LNCaP clone FGC (cell line): ENCODE data around the gene NCOA5.

ENCODE experiments used
- DNase-seq: peaks from one replicate; pipeline ENCODE4 v3.0.0-alpha.2; 2011; ENCODE audit warnings: low read depth
- H3K4me3 ChIP-seq: 2 replicates; pipeline ENCODE4 v1.5.1; 2011; ENCODE audit warnings: mild to moderate bottlenecking, low read depth, low read length, control low read depth
- CTCF ChIP-seq: IDR thresholded peaks from 2 replicates; pipeline ENCODE4 v1.5.1; 2012; ENCODE audit warnings: mild to moderate bottlenecking; ENCODE audit not compliant: control insufficient read depth, insufficient read depth; ENCODE audit errors: extremely low read depth

Gene NCOA5

DNA sequence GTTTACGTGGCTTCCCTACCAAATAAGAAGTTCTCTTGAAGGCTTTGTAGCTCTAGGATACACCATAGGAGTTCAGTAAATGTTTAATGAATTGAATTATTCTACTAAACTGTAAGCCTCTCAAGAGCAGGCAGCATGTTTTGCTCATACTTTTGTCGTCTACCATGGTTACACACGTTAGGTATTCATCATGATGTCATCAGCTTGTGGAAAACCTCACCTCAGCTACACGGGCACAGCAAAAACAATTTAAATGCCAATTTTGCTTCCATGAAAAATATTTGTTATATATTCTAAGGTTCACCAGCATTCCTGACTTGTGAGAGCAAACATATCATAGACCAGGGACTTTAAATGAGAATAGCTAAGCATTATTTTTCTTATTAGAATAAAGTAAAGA, 16.7 kb downstream of the NCOA5 start:
- no peak overlapping the region for H3K4me3 ChIP-seq
- no peak for DNase-seq
- no peak for TF ChIP-seq CTCF

DNA sequence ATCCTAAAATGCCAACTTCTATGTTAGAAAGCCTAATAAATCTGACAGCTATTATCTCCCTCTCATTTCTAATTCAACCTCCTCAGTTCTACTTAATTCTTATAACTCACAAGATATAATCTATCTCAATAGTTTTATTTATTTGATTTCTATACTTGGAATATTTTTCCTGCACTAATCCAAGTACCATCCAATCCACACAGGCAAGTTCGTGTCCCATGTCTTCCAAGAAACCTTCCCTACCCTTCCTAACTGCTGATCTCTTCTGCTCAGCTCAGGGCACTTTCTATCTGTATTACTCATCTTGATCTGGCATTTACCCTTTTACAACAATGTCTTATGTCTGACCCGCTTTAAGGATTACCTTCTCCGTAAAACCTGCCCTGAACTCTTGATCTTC, 18.2 kb downstream of the NCOA5 start:
- no peak for DNase-seq
- TF ChIP-seq CTCF, result no peak
- H3K4me3 ChIP-seq, result no peak overlapping the region

DNA sequence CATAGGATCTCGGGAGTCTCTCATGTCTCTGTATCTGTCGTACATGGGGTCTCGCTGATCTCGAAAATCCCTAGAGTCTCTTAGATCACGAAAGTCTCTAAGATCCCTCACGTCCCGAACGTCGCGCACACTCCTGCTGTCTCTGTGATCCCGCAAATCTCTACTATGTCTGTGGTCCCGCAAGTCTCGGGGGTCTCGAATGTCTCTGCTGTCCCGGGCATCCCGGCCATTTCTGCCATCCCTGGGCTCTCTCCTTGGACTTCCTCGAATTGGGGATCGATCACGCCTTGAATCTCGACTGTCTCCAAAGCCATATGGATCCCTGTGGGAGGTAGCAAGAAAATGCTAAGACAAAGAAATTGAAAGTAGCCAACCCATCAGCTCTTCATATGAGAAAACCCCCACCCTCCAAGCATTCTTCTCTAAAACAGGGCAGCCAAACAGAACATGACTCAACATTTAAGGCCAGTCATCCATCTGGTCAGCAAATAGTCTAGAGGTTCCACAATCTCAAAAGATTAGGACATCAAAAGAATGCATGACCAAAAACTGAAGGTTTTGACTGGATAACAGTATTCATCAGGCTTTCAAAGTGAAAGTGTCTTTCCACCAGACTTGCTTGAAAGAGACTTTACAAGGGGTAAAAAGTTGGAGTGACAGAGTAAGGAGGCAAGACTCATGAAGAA, 19.4 kb downstream of the NCOA5 start:
- no peak for TF ChIP-seq CTCF
- no peak overlapping the region for H3K4me3 ChIP-seq
- no peak for DNase-seq

GRCh38 chr20:46065691-46066090, 24.1 kb downstream of the NCOA5 start:
- H3K4me3 ChIP-seq, result no peak overlapping the region
- DNase-seq, result no peak
- no peak for TF ChIP-seq CTCF

DNA sequence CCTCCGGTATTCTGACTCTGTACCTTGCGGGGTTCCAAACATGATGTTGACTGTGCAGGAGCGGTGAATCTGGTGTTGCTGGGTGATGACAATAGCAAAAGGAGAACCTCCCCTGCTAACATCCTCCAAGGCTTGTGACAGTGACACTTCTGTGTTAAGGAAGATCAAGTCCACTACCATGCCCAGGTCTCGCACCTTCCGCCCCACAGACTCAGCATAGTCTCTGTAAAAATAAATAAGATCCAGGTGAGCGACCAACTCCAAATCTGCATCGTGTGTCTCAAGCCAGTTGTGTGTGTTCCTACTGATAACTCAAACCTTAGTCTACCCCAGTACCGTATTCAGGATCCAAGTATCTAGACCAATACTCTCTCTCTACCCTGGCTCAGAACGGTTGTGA, 24.8 kb downstream of the NCOA5 start:
- no peak overlapping the region for H3K4me3 ChIP-seq
- no peak for DNase-seq
- TF ChIP-seq CTCF, result no peak

GRCh38 chr20:46063652-46064054, 26.1 kb downstream of the NCOA5 start:
- DNase-seq, result no peak
- TF ChIP-seq CTCF, result no peak
- no peak overlapping the region for H3K4me3 ChIP-seq

- no peak overlapping the region for H3K4me3 ChIP-seq
- no peak for DNase-seq
- TF ChIP-seq CTCF, result no peak
These were observed 26.6 kb downstream of the NCOA5 start for GRCh38 chr20:46063151-46063550.
